Astrocyte (in vitro differentiated cells and primary cell): ENCODE data around the gene DIP2B.

Experiments used
- EZH2 ChIP-seq: IDR thresholded peaks from 2 replicates; pipeline ENCODE4 v1.6.1; 2012; ENCODE audit warnings: mild to moderate bottlenecking, low read length, inconsistent platforms; ENCODE audit not compliant: insufficient read depth
- TF ChIP-seq, protein P1 (sequence below): IDR thresholded peaks from 2 replicates; pipeline ENCODE4 v1.5.1; 2011; ENCODE audit warnings: low read depth, mild to moderate bottlenecking, inconsistent platforms, low read length, moderate library complexity; ENCODE audit not compliant: insufficient read depth

DNA sequence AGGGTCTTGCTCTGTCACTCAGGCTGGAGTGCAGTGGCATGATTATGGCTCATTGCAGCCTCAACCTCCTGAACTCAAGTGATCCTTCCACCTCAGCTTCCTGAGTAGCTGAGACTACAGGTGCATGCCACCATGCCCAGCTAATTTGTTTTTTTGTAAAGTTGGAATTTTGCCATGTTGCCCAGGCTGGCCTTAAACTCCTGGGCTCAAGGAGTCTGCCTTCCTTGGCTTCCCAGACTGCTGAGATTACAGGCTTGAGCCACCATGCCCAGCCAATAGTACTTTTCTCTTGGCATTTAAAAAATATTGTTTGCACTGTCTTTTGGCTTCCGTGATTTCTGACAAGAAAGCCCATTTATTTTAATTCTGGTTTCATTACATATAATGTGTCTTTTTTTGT, 61.3 kb downstream of the DIP2B start:
- no peak for TF ChIP-seq EZH2
- TF ChIP-seq, protein P1, sequence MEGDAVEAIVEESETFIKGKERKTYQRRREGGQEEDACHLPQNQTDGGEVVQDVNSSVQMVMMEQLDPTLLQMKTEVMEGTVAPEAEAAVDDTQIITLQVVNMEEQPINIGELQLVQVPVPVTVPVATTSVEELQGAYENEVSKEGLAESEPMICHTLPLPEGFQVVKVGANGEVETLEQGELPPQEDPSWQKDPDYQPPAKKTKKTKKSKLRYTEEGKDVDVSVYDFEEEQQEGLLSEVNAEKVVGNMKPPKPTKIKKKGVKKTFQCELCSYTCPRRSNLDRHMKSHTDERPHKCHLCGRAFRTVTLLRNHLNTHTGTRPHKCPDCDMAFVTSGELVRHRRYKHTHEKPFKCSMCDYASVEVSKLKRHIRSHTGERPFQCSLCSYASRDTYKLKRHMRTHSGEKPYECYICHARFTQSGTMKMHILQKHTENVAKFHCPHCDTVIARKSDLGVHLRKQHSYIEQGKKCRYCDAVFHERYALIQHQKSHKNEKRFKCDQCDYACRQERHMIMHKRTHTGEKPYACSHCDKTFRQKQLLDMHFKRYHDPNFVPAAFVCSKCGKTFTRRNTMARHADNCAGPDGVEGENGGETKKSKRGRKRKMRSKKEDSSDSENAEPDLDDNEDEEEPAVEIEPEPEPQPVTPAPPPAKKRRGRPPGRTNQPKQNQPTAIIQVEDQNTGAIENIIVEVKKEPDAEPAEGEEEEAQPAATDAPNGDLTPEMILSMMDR, result no peak
